Mononuclear cell (primary cell): ENCODE results near the gene TERT. TPM values are rescaled to one million over a fixed set of nuclear protein-coding genes. Genes with fewer than 3 reads are reported as not detected.
"Not testable (repeated sequence)": the region's sequence is repeated elsewhere in the genome, so short reads cannot be mapped to it uniquely, and the experiment has no call there.

Source experiments
- H3K27me3 ChIP-seq: 2 replicates; pipeline ENCODE4 v1.6.0; 2011; ENCODE audit warnings: low read length, control low read depth; ENCODE audit not compliant: insufficient read depth
- H3K4me1 ChIP-seq: 2 replicates; pipeline ENCODE4 v1.5.1; 2011; ENCODE audit warnings: mild to moderate bottlenecking, low read length, control low read depth; ENCODE audit not compliant: insufficient read depth
- H3K4me3 ChIP-seq: 2 replicates; pipeline ENCODE4 v1.5.1; 2011; ENCODE audit warnings: mild to moderate bottlenecking, low read length, moderate library complexity
- H3K9me3 ChIP-seq: 2 replicates; pipeline ENCODE4 v1.5.1; 2011; ENCODE audit warnings: low read depth, mild to moderate bottlenecking, control low read depth, low read length
- total RNA-seq: library from RNA; depleted of rRNA; stranded (reverse); fragments of >200 nt; gene quantifications from one replicate; pipeline ENCODE4 v1.2.3, GENCODE V29; 2012

TERT gene
- total RNA-seq, 1 donor, result under 0.01 TPM

DNA sequence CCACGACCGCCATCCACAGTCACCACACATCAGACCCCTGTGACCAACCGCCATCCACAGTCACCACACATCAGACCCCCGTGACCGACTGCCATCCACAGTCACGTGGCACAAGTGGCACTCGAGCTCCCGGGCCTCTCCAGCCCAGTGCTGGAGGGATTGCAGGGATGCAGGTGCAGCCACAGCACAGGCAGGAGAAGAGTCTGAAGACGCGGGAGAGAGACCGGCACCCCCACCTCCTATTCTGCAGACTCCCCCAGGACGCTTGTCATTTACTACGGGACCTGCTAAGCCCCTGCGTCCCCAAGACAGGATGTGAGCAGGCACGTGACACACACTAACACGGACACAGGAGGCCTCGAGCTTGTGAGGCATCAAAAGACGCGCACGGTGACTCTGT, 21.1 kb downstream of the TERT start:
- Histone ChIP-seq H3K4me1 (no peaks in the 10 kb centered on the region), H3K9me3 (no peaks in the 10 kb centered on the region), H3K4me3 (no peak overlapping the region), H3K27me3 (no peaks in the 10 kb centered on the region)

GRCh38 chr5:1272201-1272600, 22.7 kb downstream of the TERT start:
- H3K4me1 ChIP-seq, result no peaks in the 10 kb centered on the region
- H3K9me3 ChIP-seq, result no peaks in the 10 kb centered on the region
- no peaks in the 10 kb centered on the region for H3K27me3 ChIP-seq
- no peak overlapping the region for H3K4me3 ChIP-seq

DNA sequence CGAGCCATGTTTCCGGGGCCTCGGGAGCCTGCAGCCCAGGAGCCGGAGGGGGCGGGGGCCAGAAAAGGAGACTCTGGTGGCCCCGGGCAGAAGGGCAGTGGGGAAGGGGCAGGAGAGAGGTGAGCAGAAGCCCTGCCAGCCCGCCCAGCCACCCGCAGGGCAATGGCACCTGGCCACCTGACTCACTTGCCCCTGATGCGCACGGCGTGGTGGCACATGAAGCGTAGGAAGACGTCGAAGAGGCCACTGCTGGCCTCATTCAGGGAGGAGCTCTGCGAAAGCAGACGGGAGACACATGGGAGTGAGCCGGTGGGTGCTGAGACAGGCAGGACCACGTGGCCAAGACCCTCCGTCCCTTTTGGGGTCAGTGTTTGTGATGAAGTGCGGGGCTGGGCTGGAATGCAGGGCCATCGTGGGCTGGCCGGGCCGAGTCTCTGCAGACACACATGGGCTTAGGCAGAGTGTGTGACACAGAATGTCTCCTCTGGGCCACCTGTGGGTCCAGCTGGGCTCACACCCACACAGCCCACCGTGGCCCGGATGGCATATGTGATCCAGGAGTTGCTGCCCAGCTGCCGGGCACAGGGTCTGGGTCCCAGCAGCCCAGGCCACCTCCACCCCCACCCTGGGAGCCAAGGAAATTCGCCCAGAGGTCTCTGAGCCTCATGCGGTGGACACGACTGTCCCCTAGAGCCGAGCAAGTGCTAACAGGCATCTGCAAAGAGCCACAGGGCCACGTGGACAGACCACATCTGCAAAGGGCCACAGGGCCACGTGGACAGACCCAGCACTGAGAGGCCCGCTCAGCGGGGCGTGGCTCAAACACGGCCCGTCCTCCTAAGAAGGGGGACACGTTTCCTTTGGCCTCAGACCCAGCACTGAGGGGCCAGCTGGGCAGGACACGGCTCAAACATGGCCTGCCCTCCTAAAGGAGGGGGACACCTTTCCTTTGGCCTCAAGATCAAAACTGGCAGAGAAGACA, 23.6 kb downstream of the TERT start:
- Histone ChIP-seq H3K4me1 (no peaks in the 10 kb centered on the region), H3K4me3 (no peak overlapping the region), H3K27me3 (no peaks in the 10 kb centered on the region), H3K9me3 (no peaks in the 10 kb centered on the region)

DNA sequence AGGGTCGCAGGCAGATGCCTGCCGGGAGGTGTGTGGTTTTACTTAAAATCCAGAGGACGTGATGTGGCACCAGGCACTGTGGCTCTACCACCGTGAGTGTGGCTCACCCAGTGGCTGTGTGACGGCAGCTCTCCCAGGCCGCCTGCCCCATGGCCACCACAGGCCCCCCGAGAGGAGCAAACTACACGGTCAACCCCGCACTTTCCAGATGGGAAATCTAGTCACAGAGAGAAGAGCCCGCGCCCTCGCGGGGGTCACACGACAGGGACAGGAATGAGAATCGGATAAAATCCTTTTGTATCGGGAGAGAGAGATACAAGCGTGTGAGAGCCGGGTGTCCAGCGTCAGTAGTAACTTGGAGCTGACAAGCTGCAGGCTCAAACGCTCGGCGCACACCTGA, 24.4 kb downstream of the TERT start:
- Histone ChIP-seq H3K27me3 (no peaks in the 10 kb centered on the region), H3K4me3 (no peak overlapping the region), H3K9me3 (no peaks in the 10 kb centered on the region), H3K4me1 (no peaks in the 10 kb centered on the region)

DNA sequence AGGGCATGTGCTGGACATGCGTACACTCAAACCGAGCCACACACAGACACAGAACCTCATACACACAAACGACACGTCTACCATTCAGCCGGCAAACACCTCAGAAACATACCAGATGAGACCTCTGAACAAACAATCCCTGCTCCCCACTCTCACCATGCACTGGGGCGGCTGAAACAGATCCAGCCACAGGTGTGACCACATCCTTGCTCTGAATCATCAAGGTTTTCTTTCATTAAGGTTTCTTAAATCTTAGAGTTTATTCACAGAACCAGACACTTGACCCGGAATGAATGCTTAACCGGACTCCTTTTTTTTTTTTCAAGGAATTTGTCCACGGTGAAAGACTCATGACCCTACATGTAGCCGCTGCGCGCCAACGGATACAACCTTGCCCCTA, 26.2 kb downstream of the TERT start:
- no peak overlapping the region for H3K4me3 ChIP-seq

DNA sequence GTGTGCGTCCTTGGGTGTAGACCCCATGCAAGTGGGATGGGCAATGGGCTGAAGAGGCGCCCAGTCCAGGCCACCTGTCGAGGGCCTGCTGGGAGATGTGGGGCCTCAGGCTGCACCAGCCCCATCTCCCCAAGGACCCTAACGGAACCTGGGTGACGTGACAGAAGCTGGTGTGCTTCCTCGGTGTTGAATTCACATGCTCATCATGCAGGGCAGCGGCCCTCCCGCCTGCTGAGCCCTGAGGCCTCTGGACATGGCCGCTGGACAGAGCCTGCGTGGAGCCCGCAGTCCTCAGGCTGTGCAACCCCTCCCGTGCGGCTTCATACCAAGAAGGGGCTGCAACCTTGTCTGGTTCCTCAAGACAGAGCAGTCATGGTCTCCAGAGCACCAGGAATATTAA, 26.8 kb downstream of the TERT start:
- H3K4me1 ChIP-seq, result no peaks in the 10 kb centered on the region
- H3K27me3 ChIP-seq, result no peaks in the 10 kb centered on the region
- H3K9me3 ChIP-seq, result no peaks in the 10 kb centered on the region
- no peak overlapping the region for H3K4me3 ChIP-seq

More for the DNA sequence above, 26.2 kb downstream of the TERT start:
- Histone ChIP-seq H3K4me1 (no peaks in the 10 kb centered on the region), H3K27me3 (no peaks in the 10 kb centered on the region), H3K9me3 (no peaks in the 10 kb centered on the region)

- H3K27me3 ChIP-seq, H3K4me1 ChIP-seq, H3K9me3 ChIP-seq, H3K4me3 ChIP-seq: not testable (repeated sequence)
Measured at GRCh38 chr5:1267464-1267863, 27.4 kb downstream of the TERT start.

DNA sequence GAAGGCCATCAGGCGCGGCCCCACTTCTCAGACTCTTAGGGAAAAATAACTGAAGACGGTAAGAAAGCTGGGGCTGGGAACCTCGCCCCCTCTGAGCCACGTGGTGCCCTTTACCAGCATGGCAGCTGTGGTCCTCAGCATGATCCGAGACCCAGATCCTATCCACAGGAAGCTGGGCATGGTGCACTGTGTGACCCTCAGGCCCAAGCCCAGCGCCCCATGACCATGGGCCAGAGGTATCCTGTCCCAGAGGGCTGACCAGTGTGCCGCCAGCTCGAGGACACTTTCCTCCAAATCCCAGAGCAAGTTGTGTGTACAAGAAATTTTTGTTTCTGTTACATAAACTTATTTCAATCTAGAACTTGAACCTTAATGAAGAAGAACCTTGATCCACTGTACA, 28.1 kb downstream of the TERT start:
- Histone ChIP-seq H3K4me3 (no peak overlapping the region), H3K9me3 (no peaks in the 10 kb centered on the region), H3K27me3 (no peaks in the 10 kb centered on the region), H3K4me1 (no peaks in the 10 kb centered on the region)

DNA sequence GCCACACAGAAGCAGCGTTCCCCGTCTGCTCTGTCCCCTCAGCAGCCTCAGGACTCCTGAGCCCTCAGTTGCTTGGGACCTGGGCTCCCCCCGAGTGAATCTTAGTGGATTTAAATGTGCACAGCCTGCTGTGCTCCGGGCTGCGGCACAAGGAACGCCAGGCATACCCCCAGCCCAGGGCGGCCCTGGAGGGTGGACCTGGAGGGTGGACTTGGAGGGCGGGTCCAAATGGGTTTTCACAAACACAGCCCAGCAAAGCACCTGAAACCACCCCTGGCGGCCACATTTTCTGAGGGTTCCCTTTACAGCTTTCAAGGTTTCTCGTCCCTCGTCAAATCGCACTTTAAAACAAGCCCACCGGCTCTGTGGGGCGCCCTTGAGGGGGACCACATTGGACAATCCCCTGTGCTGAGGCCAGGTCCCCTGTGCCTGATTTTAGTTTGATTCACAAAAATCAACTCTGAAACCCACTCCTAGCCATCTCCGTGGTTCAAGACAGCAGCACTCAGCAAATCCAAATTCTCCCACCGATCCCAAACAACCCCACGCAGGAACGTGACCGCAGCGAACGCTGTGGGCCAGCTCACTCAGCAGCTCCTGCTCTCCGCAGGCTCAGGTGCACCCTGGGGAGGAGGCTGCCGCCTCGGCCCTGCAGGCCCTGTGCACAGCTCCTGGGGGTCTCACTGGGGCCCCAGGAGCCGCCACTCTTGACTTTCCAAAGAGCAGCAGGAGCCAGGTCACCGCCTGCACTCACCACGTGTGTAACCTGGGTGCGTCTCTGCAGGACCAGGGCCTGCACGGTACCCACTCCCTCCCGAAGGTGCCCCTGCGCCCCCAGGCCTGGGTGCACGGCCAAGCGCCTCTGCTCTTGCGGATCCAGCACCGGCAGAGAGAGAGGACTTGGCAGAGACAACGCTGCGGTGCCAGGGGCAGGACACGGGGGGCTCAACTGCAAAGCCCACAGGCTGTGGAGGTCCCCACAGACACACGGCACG, 29.1 kb downstream of the TERT start:
- Histone ChIP-seq H3K4me3 (no peak overlapping the region), H3K4me1 (no peaks in the 10 kb centered on the region), H3K9me3 (no peaks in the 10 kb centered on the region), H3K27me3 (no peaks in the 10 kb centered on the region)

DNA sequence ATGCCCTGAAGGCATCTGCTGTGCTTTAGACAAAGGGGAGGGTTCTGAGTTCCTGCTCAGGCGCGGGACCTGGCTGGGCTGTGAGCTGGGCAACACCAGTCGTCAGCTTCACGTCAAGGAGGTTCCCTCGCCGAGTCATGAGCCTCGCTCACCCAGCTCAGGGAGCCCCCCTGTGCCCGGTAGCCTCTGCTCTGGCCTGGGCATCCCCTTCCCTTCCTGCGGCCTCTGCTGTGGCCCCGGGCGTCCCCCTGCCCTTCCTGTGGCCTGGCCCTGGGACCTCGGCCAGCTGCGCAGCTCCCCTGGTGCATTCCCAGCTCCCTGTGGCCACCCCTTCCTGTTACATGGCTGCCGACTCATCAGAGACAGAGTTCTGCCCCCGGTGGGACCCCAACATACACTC, 29.8 kb downstream of the TERT start:
- Histone ChIP-seq H3K27me3 (no peaks in the 10 kb centered on the region), H3K9me3 (no peaks in the 10 kb centered on the region), H3K4me3 (no peak overlapping the region), H3K4me1 (no peaks in the 10 kb centered on the region)

DNA sequence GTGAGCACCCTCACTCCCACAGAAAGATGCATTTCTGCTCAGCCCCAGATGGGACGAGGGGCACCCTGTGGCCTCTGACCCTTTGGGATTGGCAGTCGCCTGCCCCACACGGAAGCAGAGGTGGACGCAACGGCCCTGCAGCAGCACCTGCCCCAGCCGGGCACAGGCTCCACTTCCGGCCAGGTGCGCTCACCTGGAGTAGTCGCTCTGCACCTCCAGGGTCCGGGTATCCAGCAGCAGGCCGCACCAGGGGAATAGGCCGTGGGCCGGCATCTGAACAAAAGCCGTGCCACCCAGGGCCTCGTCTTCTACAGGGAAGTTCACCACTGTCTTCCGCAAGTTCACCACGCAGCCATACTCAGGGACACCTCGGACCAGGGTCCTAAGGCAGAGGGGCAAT, 30.7 kb downstream of the TERT start:
- no peaks in the 10 kb centered on the region for H3K9me3 ChIP-seq

DNA sequence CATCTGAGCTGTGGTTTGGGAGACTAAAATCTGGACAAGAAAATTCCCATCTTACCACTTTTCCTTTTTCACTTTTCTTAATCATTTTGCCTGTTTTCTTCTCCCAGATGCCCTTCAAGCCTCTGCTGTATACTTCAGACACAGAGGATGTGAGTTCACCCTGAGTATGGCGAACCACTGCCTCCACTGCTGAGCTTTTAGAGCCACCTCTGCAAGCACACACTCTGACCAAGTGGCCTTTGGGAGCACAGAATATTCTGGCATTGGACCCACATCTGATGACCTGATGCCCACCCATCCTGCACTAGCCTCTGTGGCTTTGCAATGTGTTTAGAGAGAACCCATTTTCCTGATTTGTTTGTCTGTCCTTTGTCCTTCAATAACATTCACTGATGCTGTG, 32.5 kb downstream of the TERT start:
- H3K4me3 ChIP-seq, result no peak overlapping the region
- no peaks in the 10 kb centered on the region for H3K9me3 ChIP-seq
- no peaks in the 10 kb centered on the region for H3K27me3 ChIP-seq
- H3K4me1 ChIP-seq, result no peaks in the 10 kb centered on the region

More for the DNA sequence above, 30.7 kb downstream of the TERT start:
- H3K27me3 ChIP-seq, result no peaks in the 10 kb centered on the region
- H3K4me1 ChIP-seq, result no peaks in the 10 kb centered on the region
- H3K4me3 ChIP-seq, result no peak overlapping the region

- no peaks in the 10 kb centered on the region for H3K4me1 ChIP-seq
- no peaks in the 10 kb centered on the region for H3K27me3 ChIP-seq
- H3K9me3 ChIP-seq, result no peaks in the 10 kb centered on the region
- no peak overlapping the region for H3K4me3 ChIP-seq
Measured at GRCh38 chr5:1261643-1262042, 33.2 kb downstream of the TERT start.

DNA sequence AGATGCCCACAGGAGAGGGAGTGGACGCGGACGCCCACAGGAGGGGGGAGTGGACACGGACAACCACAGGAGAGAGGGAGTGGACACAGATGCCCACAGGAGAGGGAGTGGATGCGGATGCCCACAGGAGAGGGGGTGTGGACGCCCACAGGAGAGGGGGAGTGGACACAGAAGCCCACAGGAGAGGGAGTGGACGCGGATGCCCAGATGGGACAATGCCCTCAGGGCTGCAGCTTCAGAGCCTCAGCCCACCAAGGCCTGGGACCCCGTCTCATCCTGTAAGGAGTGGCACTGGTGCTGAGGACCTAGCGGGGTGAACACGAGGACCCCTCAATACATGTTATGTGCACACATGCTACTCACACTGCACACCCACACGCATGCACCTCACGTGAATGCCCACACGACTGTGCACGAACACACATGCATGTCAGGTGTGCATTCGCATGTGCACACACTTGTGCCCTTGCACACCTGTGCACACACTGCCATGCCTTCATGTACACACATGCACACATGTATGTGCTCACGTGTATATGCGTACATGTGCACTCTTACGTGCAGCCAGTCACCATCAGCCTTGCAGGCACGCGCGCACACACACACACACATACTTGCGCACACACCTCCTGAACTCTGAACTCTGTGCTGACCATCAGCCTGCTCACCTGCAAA, 34.9 kb downstream of the TERT start:
- Histone ChIP-seq H3K4me3 (no peak overlapping the region), H3K9me3 (no peaks in the 10 kb centered on the region), H3K4me1 (peaks cover 7% of the 10 kb centered on the region), H3K27me3 (no peaks in the 10 kb centered on the region)

GRCh38 chr5:1257841-1258240, 37.0 kb downstream of the TERT start:
- H3K4me1 ChIP-seq, result peaks cover 10% of the 10 kb centered on the region
- no peaks in the 10 kb centered on the region for H3K27me3 ChIP-seq
- H3K9me3 ChIP-seq, result no peaks in the 10 kb centered on the region
- no peak overlapping the region for H3K4me3 ChIP-seq
